H1 (cell line): ENCODE results near the gene DEGS1. TPM values are rescaled to one million over a fixed set of nuclear protein-coding genes. Genes with fewer than 3 reads are reported as not detected.

Experiments used
- BRCA1 ChIP-seq: IDR thresholded peaks from 2 replicates; pipeline ENCODE4 v1.6.1; 2012; ENCODE audit warnings: low read depth, low read length, improper control_type of control experiment
- CBX8 ChIP-seq: fragments of 300-800, 300-1000 bp; sonication (generic); IDR thresholded peaks from 2 replicates; pipeline ENCODE4 v1.7.1; 2016; ENCODE audit warnings: low read depth, low read length, borderline replicate concordance
- CHD1 ChIP-seq: IDR thresholded peaks from 2 replicates; pipeline ENCODE4 v1.6.1; 2012; ENCODE audit warnings: low read depth, low read length, improper control_type of control experiment
- CHD7 ChIP-seq: fragments of 300-600 bp; sonication (generic); IDR thresholded peaks from 2 replicates; pipeline ENCODE4 v1.7.1; 2012; ENCODE audit warnings: low read length, moderate library complexity, mild to moderate bottlenecking, inconsistent platforms; ENCODE audit not compliant: insufficient replicate concordance
- MAX ChIP-seq: IDR thresholded peaks from 2 replicates; pipeline ENCODE4 v1.6.1; 2012; ENCODE audit warnings: inconsistent platforms
- NRF1 ChIP-seq: IDR thresholded peaks from 2 replicates; pipeline ENCODE4 v1.6.1; 2011; ENCODE audit warnings: mild to moderate bottlenecking, low read depth, low read length, improper control_type of control experiment
- POLR2A ChIP-seq, 2 experiments: IDR thresholded peaks; 1 replicate in 1 of 2; 2 replicates in 1 of 2; pipeline ENCODE4 v1.6.1; 2011; ENCODE audit warnings: low read depth in 2 of 2, low read length in 2 of 2, mild to moderate bottlenecking in 2 of 2; ENCODE audit errors: control extremely low read depth in 1 of 2
- SAP30 ChIP-seq: fragments of 300-600 bp; sonication (generic); IDR thresholded peaks from 2 replicates; pipeline ENCODE4 v1.7.1; 2012; ENCODE audit warnings: low read length, moderate library complexity, mild to moderate bottlenecking, inconsistent platforms; ENCODE audit not compliant: insufficient read depth, insufficient replicate concordance
- SP2 ChIP-seq: IDR thresholded peaks from 2 replicates; pipeline ENCODE4 v1.6.1; 2012; ENCODE audit warnings: mild to moderate bottlenecking, low read length, inconsistent platforms
- polyA plus RNA-seq, 7 experiments: library from polyadenylated mRNA; depleted of rRNA in 3 of 7; stranded (reverse) in 5 of 7; unstranded in 2 of 7; fragments of >200 nt in 5 of 7; fragments of 200-250 nt in 2 of 7; gene quantifications; 1 replicate in 5 of 7; 2 replicates in 1 of 7; 4 replicates in 1 of 7; pipeline versions ENCODE4 v1.2.1 to v1.2.3, GENCODE V29; 2011 to 2013; ENCODE audit warnings: missing spikeins in 2 of 7, mixed read lengths in 2 of 7
- total RNA-seq: library from RNA; stranded (reverse); fragmentation: NEBNext Ultra II Directional; extraction: Animal tissue kit (Norgen Biotek cat#: 25700); gene quantifications from 2 replicates; pipeline ENCODE4 v1.2.1, GENCODE V29; 2021

DEGS1 gene
- total and polyA plus RNA-seq, 2 of the 8 experiments (the other 6 are each of a cell fraction or from before 2014, with no cell fraction given) = 46.1 to 114 TPM

- TF ChIP-seq CHD1 (no peak), CBX8 (no peak), CHD7 (no peak), POLR2A (IDR thresholded peaks at IDR 0.05; ENCODE audit: control extremely low read depth in 1 of 2, low read depth in 2 of 2, low read length in 2 of 2) (peak in 1 of 2 experiments; percentile 23; a peak in 1 of 3 replicates), MAX (no peak), SAP30 (no peak), SP2 (no peak), NRF1 (no peak), BRCA1 (no peak)
Observed at GRCh38 chr1:224183591-224184312, 712 bp downstream of the DEGS1 start (continued).
